Activated naive CD8-positive, alpha-beta T cell treated with anti-CD3 and anti-CD28 coated beads, Interleukin-2, amount 50 U/mL, for 24 hours (primary cell): ENCODE results near the gene CCDC12.

Source experiments
- ATAC-seq: fragments of 150-1000 bp; cut with Tn5 transposase; one replicate; pipeline ENCODE4 v1.10.0; 2021
- DNase-seq: peaks from one replicate; pipeline ENCODE4 v3.0.0; 2021
- H3K27ac Mint-ChIP-seq: one replicate; pipeline ENCODE4 v1.8.0; 2021; ENCODE audit warnings: mild to moderate bottlenecking, mixed read lengths
- H3K27me3 Mint-ChIP-seq: one replicate; pipeline ENCODE4 v1.8.0; 2021; ENCODE audit warnings: mixed read lengths
- H3K36me3 Mint-ChIP-seq: one replicate; pipeline ENCODE4 v1.8.0; 2021; ENCODE audit warnings: low read depth, mixed read lengths
- H3K4me1 Mint-ChIP-seq: one replicate; pipeline ENCODE4 v1.8.0; 2021; ENCODE audit warnings: mixed read lengths
- H3K4me3 Mint-ChIP-seq: one replicate; pipeline ENCODE4 v1.8.0; 2021; ENCODE audit warnings: mild to moderate bottlenecking, moderate library complexity, mixed read lengths
- H3K9me3 Mint-ChIP-seq: one replicate; pipeline ENCODE4 v1.8.0; 2021; ENCODE audit warnings: mixed read lengths

Gene CCDC12

GRCh38 chr3:47011371-47011770 lies 34.8 kb upstream of the CCDC12 start:
- ATAC-seq (no peak), DNase-seq (no peak)
- no peak overlapping the region for H3K27ac Mint-ChIP-seq
- no peaks in the 10 kb centered on the region for H3K9me3 Mint-ChIP-seq
- H3K4me3 Mint-ChIP-seq: no peak overlapping the region
- H3K27me3 Mint-ChIP-seq: no peaks in the 10 kb centered on the region
- H3K4me1 Mint-ChIP-seq: peaks cover 17% of the 10 kb centered on the region
- H3K36me3 Mint-ChIP-seq: peaks cover 6% of the 10 kb centered on the region

GRCh38 chr3:47010910-47011309 lies 34.4 kb upstream of the CCDC12 start:
- DNase-seq: no peak
- Mint-ChIP-seq H3K27me3 (no peaks in the 10 kb centered on the region), H3K9me3 (no peaks in the 10 kb centered on the region), H3K27ac (peak overlapping the region; percentile 56), H3K36me3 (peaks cover 6% of the 10 kb centered on the region), H3K4me3 (no peak overlapping the region), H3K4me1 (peaks cover 12% of the 10 kb centered on the region)
- no peak for ATAC-seq

GRCh38 chr3:47010111-47010712 lies 33.7 kb upstream of the CCDC12 start:
- H3K4me3 Mint-ChIP-seq: peak overlapping the region; percentile 50
- no peak for DNase-seq
- H3K36me3 Mint-ChIP-seq: peaks cover 10% of the 10 kb centered on the region
- ATAC-seq: no peak
- H3K27ac Mint-ChIP-seq: peak overlapping the region; percentile 62
- H3K27me3 Mint-ChIP-seq: no peaks in the 10 kb centered on the region
- H3K9me3 Mint-ChIP-seq: no peaks in the 10 kb centered on the region
- peaks cover 12% of the 10 kb centered on the region for H3K4me1 Mint-ChIP-seq

GRCh38 chr3:47009225-47010110 lies 32.9 kb upstream of the CCDC12 start:
- H3K27ac Mint-ChIP-seq: peak overlapping the region; percentile 62
- peaks cover 12% of the 10 kb centered on the region for H3K4me1 Mint-ChIP-seq
- no peaks in the 10 kb centered on the region for H3K27me3 Mint-ChIP-seq
- peaks cover 10% of the 10 kb centered on the region for H3K36me3 Mint-ChIP-seq
- peak overlapping the region; percentile 50 for H3K4me3 Mint-ChIP-seq
- DNase-seq: peak; percentile 78
- peak; percentile 93 for ATAC-seq
- H3K9me3 Mint-ChIP-seq: no peaks in the 10 kb centered on the region

- no peak for ATAC-seq
- Mint-ChIP-seq H3K27ac (no peak overlapping the region), H3K36me3 (peaks cover 10% of the 10 kb centered on the region), H3K9me3 (no peaks in the 10 kb centered on the region), H3K4me1 (peaks cover 12% of the 10 kb centered on the region), H3K27me3 (no peaks in the 10 kb centered on the region), H3K4me3 (no peak overlapping the region)
- no peak for DNase-seq
These were observed 32.3 kb upstream of the CCDC12 start for GRCh38 chr3:47008851-47009224.

GRCh38 chr3:47008234-47008796 lies 31.8 kb upstream of the CCDC12 start:
- Mint-ChIP-seq H3K4me3 (no peak overlapping the region), H3K36me3 (peaks cover 10% of the 10 kb centered on the region), H3K27me3 (no peaks in the 10 kb centered on the region), H3K9me3 (no peaks in the 10 kb centered on the region), H3K4me1 (peaks cover 12% of the 10 kb centered on the region), H3K27ac (no peak overlapping the region)
- no peak for DNase-seq
- ATAC-seq: no peak

GRCh38 chr3:47007482-47008233 lies 31.1 kb upstream of the CCDC12 start:
- no peaks in the 10 kb centered on the region for H3K9me3 Mint-ChIP-seq
- H3K27ac Mint-ChIP-seq: no peak overlapping the region
- ATAC-seq (no peak), DNase-seq (no peak)
- H3K36me3 Mint-ChIP-seq: peaks cover 14% of the 10 kb centered on the region
- H3K4me1 Mint-ChIP-seq: peaks cover 12% of the 10 kb centered on the region
- H3K4me3 Mint-ChIP-seq: no peak overlapping the region
- H3K27me3 Mint-ChIP-seq: no peaks in the 10 kb centered on the region

GRCh38 chr3:47007001-47007400 lies 30.5 kb upstream of the CCDC12 start:
- Mint-ChIP-seq H3K27me3 (no peaks in the 10 kb centered on the region), H3K4me3 (no peak overlapping the region), H3K9me3 (no peaks in the 10 kb centered on the region), H3K27ac (no peak overlapping the region), H3K4me1 (peaks cover 12% of the 10 kb centered on the region), H3K36me3 (peaks cover 14% of the 10 kb centered on the region)
- ATAC-seq (no peak), DNase-seq (no peak)

- ATAC-seq: no peak
- Mint-ChIP-seq H3K4me3 (no peak overlapping the region), H3K9me3 (no peaks in the 10 kb centered on the region), H3K4me1 (peaks cover 11% of the 10 kb centered on the region), H3K36me3 (peaks cover 14% of the 10 kb centered on the region), H3K27me3 (no peaks in the 10 kb centered on the region), H3K27ac (no peak overlapping the region)
- DNase-seq: no peak
These were observed 29.7 kb upstream of the CCDC12 start for GRCh38 chr3:47006145-47006651.

- peaks cover 14% of the 10 kb centered on the region for H3K36me3 Mint-ChIP-seq
- no peak overlapping the region for H3K27ac Mint-ChIP-seq
These were observed 28.9 kb upstream of the CCDC12 start for GRCh38 chr3:47005212-47006144.

GRCh38 chr3:47004369-47005211 lies 28.0 kb upstream of the CCDC12 start:
- Mint-ChIP-seq H3K27ac (no peak overlapping the region), H3K9me3 (no peaks in the 10 kb centered on the region), H3K4me1 (peaks cover 7% of the 10 kb centered on the region), H3K4me3 (no peak overlapping the region), H3K36me3 (peaks cover 14% of the 10 kb centered on the region), H3K27me3 (no peaks in the 10 kb centered on the region)
- no peak for ATAC-seq
- no peak for DNase-seq

More at GRCh38 chr3:47005212-47006144, 28.9 kb upstream of the CCDC12 start:
- Mint-ChIP-seq H3K4me3 (no peak overlapping the region), H3K9me3 (no peaks in the 10 kb centered on the region), H3K4me1 (peaks cover 10% of the 10 kb centered on the region), H3K27me3 (no peaks in the 10 kb centered on the region)
- ATAC-seq (no peak), DNase-seq (no peak)

- H3K4me3 Mint-ChIP-seq: no peak overlapping the region
- no peaks in the 10 kb centered on the region for H3K9me3 Mint-ChIP-seq
- ATAC-seq: no peak
- no peak overlapping the region for H3K27ac Mint-ChIP-seq
- H3K27me3 Mint-ChIP-seq: no peaks in the 10 kb centered on the region
- no peak for DNase-seq
- peaks cover 14% of the 10 kb centered on the region for H3K36me3 Mint-ChIP-seq
- H3K4me1 Mint-ChIP-seq: peaks cover 7% of the 10 kb centered on the region
These were observed 27.2 kb upstream of the CCDC12 start for GRCh38 chr3:47003461-47004368.
